GM21367 (cell line): ENCODE data around the gene LMO3.

Experiments
- ATAC-seq: cut with Tn5 transposase; IDR thresholded peaks from one replicate; pipeline ENCODE4 v1.9.1; 2021; ENCODE audit not compliant: unreplicated experiment

Gene LMO3

DNA sequence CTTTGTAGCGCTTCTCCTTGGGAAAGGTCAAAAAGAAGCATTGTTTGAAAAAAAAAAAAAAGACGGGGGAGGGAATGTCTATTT, at the start of gene LMO3:
Gene LMO3 (minus strand): TSS at position 46 of the 84 bp plus-strand sequence. CDS start 5,302 bp downstream, outside the sequence.
- no peak for ATAC-seq

DNA sequence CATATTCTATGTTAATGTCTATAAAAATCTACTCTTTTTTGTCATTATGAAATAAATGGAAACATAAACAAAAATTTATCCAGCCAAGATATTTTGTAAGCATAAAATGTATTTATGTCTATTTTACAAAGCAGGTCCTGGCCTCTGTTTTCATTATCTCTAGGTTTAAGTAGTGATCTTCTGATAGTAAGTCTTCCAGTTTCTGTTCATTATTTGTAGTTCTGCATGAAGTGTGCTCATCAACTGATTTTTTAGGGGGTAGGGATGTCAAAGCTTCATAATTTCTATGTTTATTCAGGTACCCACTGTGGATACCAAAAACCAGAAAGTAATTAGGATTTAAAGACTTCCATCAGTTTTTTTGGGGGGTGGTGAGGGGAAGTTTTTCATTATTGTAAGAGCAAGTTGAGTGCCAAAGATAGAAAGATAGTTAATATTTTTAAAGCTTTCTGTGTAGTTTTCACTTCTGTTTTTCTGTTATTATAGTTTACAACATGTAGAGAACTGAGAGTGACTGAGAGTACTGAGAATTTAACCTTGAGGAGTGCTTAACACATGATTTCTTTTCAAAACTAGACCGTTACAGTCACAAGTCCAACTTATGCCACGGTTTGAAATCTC, 30.6 kb upstream of the LMO3 start:
- peak; percentile 92 for ATAC-seq

DNA sequence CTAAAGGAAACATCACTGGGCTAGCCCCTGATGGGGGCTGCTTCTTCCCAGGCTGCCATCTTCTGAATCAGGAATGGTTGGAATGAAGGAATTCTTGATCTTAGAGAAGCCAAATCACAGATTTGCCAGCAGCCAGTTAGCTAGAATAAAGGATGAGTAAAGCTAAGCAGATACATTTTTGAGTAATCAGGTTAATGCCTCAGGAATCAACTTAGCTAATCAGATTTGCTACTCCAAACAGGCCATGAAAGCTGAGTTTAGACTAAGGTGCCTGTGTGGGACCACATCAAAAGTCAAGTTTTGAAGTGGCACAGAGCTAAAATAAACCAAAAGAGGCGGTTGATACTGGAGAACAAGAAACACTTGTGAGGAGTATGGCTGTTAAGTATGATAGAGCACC, 28.8 kb upstream of the LMO3 start:
- ATAC-seq = no peak

DNA sequence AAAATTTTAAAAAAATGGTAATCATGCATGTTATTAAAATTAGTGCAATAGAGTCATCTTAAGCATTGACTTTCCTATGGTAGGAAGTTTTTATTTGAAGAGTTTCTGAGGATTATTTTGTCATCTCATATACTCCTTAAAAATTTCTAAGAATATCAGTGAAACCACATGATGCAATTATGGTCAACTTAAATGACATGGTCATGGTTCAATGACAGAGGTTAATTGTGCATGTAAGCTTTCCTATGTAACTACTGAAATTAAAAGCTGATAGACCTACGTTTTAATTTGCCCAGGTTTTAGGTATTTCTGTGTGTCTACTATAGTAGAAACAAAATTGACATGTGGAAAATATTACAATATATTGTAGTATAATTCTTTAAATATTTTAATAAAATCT, 21.0 kb upstream of the LMO3 start:
- no peak for ATAC-seq

DNA sequence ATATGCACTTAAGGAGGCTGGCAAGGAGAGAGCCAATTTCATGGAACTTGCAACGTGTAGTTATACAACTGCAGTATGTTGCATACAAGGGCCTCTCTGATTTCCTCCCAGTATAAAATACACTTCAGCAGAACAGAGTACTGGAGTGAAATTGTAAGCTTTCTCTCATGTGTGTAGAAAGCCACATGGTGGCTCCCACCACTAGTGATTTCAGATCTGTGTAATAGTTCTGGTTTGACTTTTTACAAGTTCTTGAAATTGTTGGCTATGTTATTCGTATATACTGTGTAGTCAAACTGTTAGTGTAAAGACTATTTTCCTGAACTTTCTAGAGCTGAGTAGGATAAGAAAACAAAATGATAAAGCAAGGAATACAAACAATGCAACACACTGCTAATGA, 16.4 kb upstream of the LMO3 start:
- ATAC-seq = no peak

DNA sequence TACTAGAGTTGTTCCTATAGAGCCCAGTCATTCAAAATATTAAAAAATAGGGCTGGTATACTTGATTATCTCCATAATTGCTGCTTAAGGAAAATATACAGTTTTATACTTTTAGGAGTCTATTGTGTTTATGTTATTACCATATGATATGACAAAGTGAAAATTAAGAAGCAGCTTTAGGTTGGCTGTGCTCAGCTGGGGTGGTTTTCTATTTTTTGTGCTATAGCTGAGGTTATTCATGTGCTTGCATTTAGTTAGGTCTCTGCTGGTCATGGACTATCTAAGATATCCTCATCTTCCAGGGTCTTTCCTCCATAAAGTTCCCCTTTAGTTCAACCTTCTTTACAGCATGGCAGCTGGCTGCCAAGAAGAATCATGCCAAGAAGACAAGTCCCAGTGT, 13.6 kb upstream of the LMO3 start:
- ATAC-seq = no peak

DNA sequence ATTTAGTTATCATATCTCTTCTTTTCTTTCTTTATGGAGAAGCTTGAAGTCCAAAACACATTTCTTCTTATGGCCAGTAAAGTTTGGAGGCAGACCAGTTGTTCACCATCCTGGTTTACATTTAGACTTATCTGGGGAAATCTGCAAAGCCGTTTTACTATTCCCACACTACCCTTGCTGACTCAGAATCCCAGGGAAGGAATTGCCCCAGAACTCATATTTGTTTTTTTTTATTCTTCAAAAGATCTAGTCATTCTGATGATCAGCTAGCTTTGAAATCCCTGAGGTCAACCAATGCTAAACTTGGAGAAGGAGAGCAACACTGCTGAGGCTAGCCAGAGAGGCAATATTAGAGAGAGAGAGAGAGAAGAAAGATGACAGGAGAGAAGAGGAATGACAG, 12.3 kb upstream of the LMO3 start:
- no peak for ATAC-seq

DNA sequence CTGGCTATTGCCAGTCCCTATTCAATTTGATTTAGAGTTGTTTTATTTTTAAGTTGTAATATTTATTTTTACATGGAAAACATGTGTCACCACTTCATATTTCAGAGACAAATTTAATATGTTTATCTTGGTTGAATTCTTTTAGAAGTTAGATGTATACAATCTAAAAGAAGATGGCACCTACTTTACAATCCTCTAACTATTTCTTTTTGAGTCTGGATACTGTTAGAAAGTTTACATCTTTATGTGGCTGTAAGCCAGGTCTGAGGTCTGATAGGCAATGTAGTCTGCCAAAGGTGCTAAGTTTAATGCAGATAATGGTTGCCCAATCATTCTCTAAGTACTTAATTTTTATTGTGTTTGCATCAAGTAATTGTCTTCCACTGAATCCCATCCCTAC, 7.2 kb upstream of the LMO3 start:
- ATAC-seq = no peak

DNA sequence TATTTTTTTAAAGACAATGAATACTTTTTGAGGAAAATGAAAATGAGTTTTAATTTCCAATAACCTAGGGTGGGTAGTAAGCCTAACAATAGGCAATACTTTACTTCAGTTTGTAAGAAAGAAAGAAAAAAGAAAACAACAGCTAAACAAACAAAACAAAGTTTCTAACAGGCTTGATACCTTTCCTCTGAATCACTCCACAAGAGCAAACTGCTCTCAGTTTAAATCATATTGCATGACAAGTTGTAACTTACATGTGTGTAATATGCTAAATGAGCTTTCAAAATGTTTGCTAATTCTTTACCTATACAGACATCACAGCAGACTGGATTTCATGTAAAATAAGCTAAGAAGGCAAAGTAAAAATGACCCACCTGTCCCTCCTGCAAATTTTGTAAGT, 6.7 kb upstream of the LMO3 start:
- no peak for ATAC-seq

DNA sequence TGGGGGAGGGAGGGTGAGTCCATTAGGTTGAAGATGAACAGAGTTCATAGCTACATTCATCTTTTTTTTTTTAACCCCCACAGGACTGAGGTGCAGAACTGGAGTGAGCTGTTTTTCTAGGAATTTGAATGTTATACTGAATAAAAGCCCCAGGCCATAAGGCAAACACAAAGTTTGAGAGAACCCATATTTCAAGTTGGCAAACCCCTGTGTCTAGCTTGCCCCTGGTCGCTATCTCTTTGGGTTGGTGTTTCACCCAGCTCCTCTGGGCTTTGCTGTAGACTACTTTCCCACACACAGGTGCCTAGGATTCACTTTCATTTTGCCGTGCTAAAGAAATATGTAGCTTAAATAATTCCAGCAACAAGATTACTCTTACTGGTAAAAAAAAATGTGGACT, 5.2 kb upstream of the LMO3 start:
- peak; percentile 40 for ATAC-seq

DNA sequence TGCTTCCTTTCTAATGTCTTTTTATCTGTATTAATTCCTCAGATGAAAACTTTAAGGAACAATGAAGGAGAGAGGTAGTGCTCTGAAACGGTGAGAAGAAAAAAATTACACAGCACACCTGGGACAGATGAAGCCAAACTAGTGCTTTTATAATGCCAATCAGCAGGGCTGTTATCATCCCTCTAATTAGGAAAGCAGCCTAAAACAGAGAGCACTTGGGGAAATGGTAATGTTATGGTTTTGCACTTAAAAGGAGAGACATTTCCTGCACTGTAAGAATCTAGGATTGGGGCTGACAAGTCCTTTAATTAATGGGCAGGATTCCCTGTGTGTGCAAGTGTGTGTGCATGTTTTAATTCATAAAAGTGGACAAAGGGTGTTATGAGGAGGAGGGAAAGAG, 4.8 kb upstream of the LMO3 start:
- ATAC-seq = no peak

DNA sequence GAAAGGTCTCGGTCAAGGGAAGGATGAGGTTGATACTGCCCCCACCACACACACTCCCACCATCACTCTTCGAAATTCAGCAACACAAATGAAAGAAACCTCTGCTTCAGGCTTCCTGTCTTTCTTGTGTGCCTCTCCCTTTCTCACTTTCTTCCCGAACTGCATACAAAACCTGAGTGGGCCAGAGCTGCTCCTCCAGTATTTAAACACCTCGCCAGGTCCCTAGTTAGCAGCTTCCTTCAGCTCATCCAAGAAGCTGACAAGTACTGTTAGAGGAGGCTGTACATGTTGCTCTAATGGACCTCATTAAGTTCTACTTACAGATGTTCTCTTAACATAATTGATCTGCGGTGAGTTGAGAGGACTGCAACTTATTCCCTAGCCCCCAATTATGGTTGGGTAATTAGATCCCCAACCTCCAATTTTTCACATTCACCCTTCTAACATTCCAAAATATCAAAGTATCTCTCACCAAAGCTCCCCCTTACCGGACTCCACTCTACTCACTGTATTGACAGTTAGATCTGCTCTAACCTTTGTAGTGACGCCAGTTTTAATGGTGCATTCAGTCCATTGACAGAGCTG, 4.1 kb upstream of the LMO3 start:
- ATAC-seq = no peak

DNA sequence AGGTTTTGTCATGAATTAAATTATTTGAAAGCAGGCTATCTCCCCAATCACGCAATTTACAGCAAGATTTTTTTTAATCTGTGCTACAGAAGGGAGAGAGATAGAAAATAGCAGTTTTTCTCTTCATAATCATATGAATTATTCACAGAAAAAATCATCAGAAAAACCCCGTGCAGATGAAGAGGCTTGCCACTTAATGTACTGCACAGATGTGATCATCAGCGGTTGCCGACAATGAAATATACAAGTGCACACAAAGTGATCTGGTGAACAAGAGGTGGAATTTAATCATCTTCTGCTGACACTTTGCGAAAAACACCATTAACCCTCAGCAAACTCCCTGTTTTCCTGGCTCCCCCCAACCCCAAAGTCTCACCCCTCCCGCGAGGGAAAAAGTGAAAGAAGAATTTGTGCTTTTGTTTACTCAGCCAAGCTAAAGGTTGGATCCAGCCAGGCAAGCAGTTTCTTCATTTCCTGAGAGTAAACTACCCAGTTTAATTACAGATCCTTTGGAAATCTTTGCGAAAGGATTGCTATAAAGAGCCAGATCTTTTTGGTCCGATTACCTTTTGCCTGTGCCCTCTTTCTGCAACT, 3.1 kb upstream of the LMO3 start:
- no peak for ATAC-seq

DNA sequence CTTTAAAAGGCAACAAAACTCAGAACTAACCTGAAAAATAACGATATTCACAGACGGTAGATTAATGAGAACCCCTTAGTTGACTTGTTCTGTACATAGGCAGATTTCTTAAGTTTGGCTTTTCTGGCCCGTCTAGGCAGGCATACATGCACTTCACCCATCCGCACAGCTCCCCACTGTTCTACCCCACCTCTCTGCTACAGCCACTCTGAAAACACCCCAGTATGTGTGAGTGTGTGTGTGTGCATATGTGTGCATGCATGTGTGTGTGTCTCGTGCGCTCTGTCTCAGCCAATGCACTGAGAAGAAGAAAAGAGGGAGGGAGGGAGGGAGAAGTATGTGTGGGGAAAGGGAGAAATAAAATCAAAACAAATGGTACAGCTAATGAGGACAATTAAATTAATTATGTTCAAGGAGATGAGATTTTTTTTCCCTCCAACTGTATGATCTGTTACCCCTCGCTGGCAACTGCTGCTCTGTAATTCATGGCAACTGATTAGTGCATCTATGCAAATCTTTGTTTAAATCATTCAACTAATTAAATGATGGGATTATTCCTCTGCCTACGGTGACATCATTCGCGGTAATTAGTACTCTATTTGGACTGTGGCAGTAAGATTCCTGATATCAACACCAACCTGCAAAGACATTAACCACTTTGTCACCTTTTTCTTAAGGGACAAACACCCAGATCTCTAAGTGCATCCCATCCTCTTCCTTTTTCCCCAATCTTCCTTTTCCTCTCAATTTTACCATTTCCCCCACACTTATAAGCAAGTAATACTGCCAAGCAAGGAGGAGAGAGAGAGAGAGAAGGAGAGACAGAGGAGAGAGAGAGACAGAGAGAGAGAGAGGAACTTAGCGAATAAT, 2.2 kb upstream of the LMO3 start:
- ATAC-seq = no peak

DNA sequence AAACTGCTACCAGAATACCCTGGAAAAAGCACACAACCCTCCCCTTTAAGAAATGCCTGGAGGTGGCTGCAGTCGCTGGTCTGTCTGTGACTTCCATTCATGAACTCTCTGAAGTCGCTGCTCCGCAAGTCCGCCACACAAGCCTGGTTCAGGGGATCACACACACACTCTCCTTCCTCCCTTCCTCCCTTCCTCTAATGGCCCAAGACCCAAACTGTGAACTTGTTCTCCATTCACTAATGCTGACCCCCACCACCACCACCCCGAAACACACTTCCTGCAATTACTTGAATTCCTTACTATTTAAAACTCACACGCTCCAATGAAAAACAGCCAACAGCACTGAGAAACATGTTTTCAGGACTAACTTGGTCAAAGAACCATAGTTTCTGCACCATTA, 1.0 kb upstream of the LMO3 start:
- no peak for ATAC-seq

DNA sequence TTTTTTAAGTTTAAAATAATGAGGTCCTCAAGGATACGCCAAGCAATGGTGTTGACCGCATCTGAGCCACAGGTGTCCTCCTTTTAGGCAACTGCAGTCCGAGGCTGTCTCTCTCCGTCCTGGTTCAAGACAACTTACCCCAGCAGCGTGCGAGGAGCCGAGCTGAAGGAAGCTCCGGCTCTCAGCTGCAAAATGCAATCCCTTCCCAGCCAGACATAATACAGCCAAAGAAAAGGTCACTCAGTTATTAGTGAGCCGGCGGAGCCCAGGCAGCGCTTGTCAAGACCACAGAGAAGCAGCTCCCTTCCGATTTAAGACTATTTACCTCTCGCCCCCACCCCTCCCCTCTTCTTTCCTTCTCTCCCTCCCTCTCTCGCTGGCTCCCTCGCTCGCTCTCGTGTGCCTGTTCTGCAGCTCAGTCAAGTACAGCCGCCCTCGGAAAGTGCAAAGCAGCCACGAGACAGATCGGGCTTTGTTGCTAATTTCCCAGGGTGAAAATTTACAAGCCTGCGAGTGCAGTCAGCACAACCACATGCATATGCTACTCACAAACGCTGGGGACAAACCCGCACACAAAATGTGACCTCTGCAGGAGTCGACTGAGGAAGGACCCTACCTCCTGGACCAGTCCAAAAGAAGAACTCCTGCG, 363 bp upstream of the LMO3 start:
- ATAC-seq = peak; percentile 38

DNA sequence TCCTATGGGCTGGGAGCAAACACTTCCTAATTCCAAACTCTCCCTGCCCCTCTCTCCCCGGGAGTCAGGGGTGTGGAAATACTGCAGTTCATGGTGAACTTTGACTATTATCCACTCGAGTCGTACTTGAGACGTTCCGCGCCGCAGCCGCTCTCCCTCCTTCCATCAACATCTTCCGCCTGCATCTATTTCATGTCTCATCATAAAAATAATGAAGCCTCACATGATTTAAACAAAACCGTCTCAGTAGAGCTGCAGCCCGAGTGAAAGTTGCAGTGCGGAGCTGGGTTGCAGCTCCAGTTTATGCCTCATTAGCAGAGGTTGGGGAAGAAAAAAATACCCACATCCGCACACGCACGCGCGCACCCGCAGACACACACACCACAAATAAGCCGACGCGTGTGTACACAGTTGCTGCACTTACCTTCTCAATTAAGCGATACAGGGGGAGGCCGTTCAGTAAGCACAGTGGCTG, 283 bp downstream of the LMO3 start:
- ATAC-seq = no peak

DNA sequence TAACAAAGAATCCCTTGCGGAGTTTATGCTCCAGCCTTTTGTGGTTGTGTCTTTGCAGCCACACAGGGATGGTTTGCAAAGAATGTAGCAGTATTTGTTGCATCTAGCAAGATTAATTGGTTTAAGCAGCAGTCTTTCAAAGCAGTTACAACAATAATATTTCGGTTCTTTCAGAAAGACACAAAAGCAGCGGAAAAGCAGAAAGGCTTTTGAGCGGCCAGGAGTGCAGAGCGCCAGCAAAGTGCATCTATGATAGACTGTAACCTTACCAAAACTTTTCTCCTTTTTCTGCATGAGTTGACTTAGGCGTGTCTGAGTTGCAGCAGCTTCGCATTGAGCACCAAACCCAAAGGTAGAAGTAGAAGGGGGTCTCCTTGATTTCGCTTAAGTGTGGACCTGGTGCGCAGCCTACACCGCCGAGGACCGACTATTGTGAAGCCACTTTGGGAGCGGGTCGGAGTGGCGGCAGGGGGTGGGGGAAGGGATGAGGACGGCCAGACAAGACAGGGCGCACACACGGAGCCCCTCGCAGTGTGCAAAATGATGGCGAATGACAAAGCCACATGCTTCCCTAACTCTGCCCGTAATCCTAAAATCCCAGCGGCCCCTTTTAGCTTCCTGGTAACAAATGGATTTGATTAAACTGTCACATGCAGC, 1.2 kb downstream of the LMO3 start:
- no peak for ATAC-seq

DNA sequence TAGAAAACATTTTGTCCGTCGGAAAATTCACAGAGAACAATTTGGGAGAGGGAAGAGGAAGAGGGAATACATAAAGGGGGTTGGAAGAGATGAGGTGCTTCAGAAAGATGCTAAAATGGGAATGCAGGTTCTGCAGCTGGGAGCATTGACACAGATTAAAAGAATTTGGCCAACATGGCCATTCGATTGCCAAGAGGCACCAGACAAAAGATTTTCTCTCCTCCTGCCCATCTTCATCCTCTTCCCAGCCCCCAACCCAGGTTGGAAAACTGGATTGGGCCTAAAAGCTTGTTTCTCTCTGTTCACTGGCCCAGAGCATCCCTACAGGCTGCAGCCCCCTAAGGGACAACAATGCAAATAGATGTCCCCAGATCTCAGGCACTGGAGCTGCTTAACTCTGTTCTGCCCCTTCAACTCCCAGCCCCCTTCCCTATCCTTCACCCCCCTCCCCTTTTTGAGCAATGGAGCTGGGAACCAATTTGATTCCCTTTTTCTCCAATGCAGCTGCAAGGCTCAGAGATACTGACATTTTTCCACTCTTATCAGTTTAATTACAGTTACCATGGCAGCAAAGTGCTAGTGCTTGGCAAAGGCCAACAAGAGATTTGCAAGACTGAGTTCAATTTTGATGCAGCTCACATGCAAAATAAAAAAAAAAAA, 1.9 kb downstream of the LMO3 start:
- no peak for ATAC-seq

DNA sequence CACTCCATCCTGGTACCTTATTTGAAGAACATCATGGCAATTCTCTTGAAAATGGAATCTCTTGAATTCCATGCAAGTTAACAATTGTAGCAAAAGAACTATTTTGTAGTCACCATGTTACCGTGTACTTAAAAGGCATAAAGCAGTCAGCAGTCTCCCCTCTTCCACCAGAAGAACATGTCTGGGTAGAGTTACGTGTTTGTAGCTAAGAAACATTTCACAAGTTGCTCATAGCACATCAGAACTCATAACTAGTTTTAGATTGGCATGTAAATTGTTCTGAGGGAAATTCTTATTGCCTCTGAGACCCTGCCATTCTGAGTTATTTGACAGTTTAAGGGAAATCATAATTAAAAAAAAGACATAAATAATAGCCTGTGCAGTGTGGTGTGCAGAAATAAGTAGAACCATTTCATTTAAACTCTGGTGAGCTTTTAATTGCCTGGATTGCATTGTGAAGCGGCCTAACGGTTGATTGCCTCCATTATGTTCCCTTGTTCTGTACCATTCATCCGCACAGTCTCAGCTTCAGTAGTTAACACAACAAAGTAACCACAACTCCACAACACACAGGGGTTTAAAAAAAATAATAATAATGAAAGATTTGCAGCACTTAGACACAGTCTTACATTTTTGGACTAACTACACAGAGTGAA, 2.6 kb downstream of the LMO3 start:
- no peak for ATAC-seq
